Measurements from ENCODE around the gene PARN.

PARN gene

GRCh38 chr16:14527411-14528044 is 102.5 kb downstream of the PARN start:
- DNase-seq: no peak

- DNase-seq: no peak
These were observed 104.5 kb downstream of the PARN start for GRCh38 chr16:14525596-14525995.

GRCh38 chr16:14524979-14525378 is 105.1 kb downstream of the PARN start:
- DNase-seq: no peak

GRCh38 chr16:14523632-14524031 is 106.4 kb downstream of the PARN start:
- DNase-seq: no peak

- DNase-seq: no peak
These were observed 107.4 kb downstream of the PARN start for GRCh38 chr16:14522671-14523070.

GRCh38 chr16:14520753-14521152 is 109.3 kb downstream of the PARN start:
- no peak for DNase-seq

GRCh38 chr16:14514967-14515366 is 115.1 kb downstream of the PARN start:
- no peak for DNase-seq

DNA sequence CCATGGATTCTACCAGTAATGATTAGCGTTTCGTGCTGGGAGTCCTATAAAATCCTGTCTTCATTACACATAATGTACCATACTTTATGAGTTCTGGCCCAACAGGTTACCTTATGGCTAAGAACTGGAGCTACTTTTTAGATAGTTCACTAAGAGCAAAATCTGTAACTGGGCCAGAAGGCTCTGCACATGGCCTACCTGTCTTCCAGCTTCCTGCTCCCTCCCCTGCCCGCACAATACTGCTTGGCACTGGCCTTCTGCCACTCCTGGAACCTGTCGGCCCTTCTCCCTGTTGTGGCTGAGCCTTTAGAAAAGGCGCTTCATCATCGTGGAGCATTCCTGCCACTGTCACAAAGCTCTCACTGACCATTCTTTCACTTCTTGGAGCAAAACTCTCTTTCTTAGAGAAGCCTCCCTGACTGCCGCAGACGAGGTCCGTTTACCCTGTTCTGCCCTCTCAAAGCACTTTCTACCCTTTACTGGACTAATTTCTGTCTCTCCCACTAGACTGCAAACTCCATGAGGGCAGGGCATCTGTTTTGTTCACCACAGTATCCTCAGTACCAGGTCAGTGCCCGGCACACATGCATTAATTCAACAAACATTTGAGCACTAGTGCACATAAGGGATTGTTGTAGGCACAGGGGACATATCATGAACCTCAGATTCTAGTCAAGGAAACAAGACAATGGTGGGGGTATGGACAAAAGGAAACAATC is 116.5 kb downstream of the PARN start:
- DNase-seq: no peak

- no peak for DNase-seq
These were observed 118.3 kb downstream of the PARN start for GRCh38 chr16:14511800-14512135.

- no peak for DNase-seq
These were observed 118.9 kb downstream of the PARN start for GRCh38 chr16:14510939-14511799.

DNA sequence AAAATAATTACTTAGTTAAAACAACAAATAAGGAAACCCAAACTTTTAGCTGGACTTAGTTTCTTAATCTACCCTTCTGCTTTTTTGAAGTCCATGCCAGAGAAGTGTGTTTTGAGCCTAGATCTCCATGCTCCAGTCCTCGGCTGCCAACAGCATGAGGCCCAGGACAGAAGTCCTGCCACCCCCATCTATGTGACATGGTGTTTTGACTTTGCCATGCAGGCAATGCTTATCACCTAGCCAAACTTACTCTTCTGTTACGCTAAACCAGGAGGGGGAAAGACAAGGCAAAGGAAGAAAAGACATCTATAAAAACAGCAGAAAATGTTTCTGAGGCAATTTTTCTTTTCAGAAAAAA is 119.5 kb downstream of the PARN start:
- DNase-seq: no peak

DNA sequence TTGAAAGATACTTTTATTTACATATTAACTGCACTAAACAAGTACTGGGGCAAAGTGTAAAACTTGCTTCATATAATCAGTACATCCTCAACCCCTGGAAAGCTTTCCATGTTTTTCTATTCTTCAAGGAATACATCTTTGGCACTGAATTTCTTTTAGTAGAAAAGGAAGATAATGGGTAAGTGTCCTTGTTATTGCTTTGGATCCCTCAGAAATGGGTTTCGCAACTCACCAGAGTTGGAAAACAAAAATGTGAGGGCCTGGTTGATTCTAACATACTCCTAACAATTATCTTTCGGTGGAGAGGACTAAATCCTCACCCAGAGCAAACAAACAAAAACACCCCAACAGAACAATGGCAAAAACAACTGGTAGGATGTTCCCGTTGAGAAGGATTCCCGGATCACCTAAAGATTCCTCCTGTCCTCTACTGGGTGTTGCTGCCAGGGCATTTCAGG is 120.4 kb downstream of the PARN start:
- no peak for DNase-seq

DNA sequence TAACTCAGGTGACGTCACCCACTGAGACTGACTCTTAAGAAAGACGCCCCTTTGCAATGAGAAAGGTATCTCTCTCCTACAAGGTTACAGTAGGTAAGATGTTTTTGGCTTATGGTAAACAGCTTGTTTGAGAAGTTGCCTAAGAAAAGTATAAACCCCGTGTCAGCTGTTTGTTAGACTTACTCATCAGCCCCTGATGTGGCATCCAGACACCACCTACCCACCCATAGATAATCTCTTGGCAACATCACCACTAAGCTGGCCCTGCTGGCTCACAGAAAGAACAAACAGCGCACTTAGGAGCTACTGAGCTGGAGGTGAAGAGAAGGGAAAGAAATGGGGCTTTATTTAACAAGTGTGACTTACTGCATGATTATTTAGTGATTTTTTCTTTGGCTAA is 121.0 kb downstream of the PARN start:
- no peak for DNase-seq

- DNase-seq: peak; percentile 16
These were observed 124.2 kb downstream of the PARN start for GRCh38 chr16:14505846-14506245.

DNA sequence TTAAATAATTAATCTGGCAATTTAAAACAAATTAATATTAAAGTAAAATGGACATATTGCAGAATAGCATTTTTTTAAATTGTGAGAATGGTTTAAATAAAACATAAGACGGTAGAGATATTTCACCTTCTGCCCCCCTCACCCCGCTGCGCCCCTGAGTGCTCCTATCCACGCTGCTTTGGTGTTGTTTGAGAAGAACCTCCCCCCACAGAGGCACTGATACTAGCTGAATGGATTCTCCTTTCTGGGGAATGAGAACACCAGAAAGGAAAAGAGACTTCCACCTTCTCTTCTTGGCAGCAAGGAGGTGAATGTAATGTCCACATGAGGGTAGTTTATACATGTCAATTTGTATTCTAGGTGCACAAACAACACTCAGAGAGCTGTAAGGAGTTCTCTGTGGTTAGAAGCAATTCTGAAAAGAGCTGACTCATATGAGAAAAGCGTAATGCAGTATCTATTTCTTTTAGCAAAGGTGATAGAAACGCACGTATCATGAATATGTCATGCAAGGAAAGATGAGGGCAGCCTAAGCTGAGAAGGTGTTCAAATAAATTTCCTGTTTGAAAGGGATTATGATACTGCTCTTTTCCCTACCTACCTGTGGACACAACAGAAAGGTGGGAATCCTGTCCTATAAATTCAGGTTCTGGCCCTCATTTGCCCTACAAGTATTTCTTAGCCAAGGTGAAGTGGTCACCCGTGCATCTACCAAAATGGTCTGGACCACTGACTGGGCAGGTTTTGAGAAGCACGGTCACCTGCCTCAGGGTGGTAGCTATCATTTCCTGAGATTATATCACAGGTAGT is 126.9 kb downstream of the PARN start:
- DNase-seq: peak; percentile 71

- DNase-seq: no peak
These were observed 127.7 kb downstream of the PARN start for GRCh38 chr16:14502256-14502875.

DNA sequence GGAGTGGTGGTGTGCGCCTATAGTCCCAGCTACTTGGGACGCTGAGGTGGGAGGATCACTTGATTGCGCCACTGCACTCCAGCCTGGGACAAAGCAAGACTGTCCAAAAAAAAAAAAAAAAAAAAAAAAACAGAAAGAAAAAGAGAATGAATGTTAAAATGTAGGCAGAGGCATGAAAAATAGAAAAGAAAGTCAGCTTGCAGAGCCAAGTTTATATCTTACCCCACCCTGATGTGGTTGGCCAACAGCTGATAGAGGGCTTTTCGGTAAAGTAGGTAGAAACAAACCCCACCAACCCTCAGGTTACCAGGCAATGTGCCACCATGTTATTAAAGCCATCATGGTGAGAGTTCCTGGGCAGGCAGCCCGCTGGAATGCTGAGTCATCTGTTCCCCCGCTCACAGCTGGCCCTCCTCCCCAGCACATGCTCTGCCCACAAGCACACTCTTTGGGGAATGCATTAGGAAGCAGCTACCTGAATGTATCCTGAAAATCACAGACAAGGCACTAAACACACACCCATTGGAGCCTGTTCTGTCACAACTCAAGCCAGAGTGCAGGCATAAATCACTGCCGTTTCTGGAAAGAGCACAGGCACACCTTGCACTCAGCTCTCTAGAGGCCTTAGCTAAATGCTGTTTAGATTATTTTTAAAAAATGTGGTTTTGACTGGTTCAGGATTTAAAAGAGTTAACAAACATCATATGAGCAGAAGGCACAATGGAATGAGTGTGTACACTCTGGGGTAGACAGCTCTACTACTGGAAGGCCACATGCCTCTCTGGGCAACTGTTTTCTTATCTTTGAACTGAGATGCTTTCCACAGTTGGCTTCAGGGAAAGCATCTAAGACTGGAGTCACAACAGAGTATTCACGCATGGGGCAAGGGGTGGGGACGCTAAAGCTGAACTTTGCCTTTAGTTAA is 128.5 kb downstream of the PARN start:
- peak; percentile 35 for DNase-seq

DNA sequence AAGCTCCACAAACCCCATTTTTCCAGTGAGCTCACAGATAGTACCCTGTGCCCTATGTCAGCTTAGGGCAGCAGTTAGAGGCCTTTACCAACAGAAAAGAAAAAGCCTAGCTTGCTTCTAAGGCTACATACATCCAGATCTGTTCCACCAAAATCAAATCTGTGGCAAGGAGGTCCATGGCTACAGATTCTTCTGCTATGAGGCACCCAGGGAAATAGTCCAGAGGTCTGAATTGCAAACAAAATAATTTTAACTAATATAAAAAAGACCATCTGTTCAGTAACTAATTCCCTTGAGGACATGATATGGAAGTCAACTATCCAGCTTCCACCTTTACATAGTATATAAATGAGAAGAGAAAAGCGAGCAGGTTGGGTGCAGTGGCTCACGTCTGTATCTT is 129.3 kb downstream of the PARN start:
- DNase-seq: no peak

DNA sequence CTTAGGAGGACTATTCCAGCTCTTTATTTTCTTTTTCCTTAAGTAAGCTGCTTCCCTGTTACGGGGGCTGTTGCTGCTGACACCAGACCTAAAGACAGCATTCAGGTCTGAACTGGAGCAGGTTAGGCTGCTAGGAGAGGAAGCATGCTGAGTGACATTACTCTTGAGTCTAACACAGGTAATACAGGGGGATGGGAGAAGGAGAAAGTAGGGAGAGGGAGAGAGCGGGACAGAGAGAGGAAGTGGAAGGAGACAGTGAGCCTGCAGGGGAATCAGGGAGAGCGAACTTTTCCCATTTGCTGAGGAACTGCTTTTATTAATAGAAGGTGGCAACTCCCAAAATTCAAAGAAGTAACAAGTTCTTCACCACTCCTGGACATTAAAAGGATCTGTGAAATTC is 130.9 kb downstream of the PARN start:
- DNase-seq: no peak

DNA sequence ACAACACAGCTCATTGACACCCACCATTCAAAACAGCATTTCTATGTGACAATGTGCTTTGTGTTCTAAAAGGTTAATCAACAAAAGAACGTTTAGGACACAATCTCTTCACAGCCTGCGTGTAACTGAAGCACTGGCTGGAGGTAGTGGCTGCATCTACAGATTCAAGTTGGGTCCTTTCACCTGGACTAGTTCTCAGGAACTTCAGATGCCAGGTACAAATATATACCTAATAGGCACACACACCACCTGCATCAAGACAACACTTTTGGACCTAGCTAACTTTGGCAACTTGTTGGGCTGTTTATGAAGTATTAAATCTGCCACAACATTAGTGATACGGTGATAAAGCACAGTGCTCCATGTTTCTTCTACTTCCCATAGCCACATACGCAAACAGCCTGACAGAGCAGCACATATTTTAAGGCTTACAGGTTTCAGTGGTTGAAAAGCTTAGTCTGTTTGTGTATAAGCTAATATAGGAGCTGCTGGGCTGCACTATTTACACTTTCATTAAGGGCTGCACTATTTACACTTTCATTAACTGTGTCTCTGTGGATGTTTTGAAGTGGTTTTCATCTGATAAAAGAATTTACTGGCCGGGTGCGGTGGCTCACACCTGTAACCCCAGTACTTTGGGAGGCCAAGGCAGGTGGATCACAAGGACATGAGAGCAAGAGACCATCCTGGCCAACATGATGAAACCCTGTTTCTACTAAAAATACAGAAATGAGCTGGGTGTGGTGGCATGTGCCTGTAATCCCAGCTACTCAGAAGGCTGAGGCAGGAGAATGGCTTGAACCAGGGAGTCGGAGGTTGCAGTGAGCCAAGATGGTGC is 132.6 kb downstream of the PARN start:
- DNase-seq: no peak

- no peak for DNase-seq
These were observed 133.3 kb downstream of the PARN start for GRCh38 chr16:14496786-14497185.
